RKO (cell line): ENCODE measurements around the gene ACTG1.
"Not testable (repeated sequence)": the region's sequence is repeated elsewhere in the genome, so short reads cannot be mapped to it uniquely, and the experiment has no call there.

Source experiments
- DNase-seq: peaks from one replicate; pipeline ENCODE4 v3.0.0-alpha.2; 2016; ENCODE audit warnings: low spot score

ACTG1 gene

DNA sequence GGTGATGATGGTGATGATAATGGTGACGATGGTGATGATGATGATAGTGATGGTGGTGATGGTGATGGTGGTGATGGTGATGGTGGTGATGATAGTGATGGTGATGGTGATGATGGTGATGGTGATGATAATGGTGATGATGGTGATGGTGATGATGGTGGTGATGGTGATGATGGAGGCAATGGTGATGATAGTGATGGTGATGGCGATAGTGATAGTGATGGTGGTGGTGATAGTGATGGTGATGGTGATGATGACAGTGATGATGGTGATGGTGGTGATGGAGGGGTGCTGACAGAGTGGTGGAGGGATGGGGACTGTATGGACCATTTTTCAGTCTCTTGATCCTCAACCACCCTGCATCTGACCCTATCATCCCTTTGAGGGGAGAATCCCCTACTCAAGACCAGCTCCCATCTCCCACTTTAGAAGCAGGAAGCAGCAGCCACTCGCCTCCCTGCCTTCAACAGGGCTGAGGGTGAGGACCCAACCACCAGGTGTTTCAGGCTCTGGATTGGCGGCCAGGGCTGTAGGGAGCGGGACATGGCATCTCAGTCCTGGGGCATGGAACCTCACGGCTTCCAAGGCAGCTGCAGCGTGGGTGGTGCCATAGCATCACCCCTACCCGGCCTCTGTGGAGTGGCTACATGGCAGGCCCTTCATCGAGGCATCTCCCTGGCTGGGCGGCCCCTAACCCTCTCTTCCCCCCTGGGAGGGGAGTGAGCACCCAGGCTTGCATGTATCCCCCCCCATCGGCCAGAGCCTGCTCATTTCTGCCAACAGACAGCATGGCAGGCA lies 20.1 kb upstream of the ACTG1 start:
- no peak for DNase-seq

DNA sequence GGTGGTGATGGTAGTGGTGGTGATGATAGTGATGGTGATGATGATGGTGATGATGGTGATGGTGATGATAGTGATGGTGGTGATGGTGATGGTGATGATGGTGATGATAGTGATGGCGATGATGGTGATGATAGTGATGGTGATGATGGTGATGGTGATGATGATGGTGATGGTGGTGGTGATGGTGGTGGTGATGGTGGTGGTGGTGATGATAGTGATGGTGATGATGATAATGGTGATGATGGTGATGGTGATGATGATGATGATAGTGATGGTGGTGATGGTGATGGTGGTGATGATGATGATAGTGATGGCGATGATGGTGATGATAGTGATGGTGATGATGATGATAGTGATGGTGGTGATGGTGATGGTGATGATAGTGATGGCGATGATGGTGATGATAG lies 19.4 kb upstream of the ACTG1 start:
- DNase-seq = not testable (repeated sequence)

GRCh38 chr17:81531013-81531412 lies 18.4 kb upstream of the ACTG1 start:
- DNase-seq = not testable (repeated sequence)

DNA sequence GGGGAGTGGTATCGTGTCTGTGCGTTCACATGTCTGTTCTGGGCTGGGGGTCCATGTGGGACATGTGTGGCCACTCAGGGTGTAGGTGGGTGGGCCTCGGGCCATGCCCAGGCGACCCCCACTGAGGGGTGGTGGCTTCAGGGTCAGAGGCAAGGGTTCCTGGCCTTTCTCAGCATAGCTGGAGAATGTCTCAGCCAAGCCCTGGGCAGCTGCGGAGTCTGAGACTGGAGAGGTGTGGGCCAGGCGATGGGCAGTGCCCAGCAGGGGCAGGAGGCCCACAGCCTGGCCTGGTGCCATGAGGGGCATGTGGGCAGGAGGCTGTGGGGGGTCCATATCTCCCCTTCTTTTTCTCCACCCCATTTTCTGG lies 16.8 kb upstream of the ACTG1 start:
- no peak for DNase-seq

DNA sequence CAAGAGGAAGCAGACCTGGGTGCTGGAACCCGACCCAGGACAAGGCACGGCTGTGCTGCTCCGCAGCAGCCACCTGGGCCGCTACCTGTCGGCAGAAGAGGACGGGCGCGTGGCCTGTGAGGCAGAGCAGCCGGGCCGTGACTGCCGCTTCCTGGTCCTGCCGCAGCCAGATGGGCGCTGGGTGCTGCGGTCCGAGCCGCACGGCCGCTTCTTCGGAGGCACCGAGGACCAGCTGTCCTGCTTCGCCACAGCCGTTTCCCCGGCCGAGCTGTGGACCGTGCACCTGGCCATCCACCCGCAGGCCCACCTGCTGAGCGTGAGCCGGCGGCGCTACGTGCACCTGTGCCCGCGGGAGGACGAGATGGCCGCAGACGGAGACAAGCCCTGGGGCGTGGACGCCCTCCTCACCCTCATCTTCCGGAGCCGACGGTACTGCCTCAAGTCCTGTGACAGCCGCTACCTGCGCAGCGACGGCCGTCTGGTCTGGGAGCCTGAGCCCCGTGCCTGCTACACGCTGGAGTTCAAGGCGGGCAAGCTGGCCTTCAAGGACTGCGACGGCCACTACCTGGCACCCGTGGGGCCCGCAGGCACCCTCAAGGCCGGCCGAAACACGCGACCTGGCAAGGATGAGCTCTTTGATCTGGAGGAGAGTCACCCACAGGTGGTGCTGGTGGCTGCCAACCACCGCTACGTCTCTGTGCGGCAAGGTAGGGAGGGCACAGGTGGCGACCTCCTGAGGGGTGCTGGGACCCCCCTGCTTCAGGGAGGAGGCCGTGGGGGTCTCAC lies 16.2 kb upstream of the ACTG1 start:
- no peak for DNase-seq

- DNase-seq = no peak
Observed at GRCh38 chr17:81528384-81528650, 15.7 kb upstream of the ACTG1 start.

- DNase-seq = no peak
Observed at GRCh38 chr17:81527591-81528383, 15.2 kb upstream of the ACTG1 start, which contains the start of gene FSCN2. Gene FSCN2, plus strand, starts transcription at chr17:81528377. Its CDS starts 155 bp downstream, at chr17:81528532.

DNA sequence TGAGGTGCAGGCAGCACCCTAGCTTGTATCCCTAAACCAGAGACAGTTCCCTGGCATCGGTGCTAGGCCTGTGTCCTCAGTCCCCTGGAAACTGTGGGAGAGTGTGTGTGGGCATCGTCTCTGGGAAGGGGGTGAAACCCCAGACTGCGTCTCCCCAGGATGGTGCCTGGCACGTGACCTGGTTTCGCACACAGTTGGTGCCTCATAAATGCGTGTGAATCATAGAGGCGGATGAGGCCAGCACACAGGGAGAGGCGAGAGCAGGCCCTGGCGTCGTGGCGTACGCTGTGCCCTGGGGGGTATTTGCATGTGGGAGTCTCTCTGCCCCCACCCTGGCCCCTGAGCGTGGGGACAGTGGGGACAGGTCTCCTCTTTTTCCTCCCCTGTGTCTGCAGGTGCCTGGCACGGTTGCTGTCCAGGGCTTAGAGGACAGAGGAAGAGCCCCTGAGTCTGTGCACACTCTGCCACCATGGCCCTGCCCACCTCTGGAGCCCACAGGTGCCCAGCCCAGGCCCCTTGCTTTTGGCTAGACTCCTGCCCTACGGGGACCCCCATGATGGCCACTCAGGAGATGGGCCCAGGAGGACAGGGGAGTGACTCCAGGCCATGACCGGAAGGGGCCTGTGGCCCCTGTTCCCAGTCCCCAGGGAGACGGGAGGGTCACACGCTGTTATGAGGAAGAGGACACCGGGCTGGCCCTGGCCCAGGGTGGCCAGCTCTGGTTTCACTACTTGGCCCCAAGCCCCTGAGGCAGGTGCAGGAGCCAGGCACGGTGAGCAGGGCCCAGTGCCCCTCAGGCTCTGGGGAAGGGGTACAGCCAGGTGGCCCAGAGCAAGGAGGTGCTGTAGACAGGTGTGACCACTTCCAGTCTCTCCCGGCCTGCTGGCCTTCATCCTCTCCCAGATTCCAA lies 14.3 kb upstream of the ACTG1 start:
- DNase-seq = no peak

DNA sequence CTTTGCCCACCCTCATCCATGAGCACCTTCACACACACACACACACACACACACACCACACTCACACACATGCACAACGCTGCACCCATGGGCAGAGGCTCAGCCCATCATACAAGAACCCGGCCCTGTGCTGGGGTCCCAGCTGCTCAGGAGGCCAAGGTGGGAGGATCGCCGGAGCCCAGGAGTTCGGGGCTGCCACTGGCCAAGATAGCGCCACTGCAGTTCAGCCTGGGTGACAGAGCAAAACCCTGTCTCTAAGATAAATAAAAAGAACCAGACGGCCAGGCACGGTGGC lies 12.2 kb upstream of the ACTG1 start:
- DNase-seq = no peak

DNA sequence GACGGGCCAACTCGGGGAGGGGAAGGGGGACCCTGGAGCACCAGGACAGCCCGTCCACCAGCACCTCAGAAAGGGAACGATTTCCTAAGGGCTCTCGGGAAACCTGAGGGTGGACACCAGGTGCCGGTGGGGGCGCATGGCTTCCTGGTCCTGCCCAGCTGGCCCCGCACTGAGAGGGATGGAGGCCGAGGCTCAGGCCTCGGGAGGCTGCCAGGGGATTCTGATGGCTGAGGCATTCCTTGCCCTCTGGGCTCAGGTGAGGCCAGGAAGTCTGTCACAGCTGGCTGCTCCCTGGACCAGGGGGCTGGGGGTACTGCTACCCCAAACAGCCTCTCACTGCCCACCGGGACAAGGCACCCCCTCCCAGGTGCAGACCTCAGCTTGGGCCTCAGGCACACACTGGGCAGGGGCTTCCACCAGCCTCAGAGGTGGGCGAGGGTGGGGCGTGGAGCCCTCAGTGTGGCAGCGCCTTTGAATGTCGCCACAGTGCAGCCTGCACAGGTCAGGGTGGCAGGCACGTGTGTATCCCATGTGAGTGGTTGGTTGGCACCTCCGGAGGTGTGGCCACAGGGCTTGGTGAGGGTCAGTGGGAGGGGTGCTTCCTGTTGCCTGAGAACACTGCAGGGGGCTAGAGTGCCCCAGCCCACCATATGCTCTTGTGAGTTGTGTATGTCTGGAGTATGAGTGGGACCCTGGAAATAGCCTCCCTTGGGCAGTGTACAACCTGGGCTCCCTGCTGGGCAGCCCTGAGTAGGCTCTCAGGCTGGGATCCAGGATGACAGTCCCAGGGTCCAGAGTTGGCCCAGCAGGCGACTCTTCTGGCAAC lies 11.7 kb upstream of the ACTG1 start:
- no peak for DNase-seq

DNA sequence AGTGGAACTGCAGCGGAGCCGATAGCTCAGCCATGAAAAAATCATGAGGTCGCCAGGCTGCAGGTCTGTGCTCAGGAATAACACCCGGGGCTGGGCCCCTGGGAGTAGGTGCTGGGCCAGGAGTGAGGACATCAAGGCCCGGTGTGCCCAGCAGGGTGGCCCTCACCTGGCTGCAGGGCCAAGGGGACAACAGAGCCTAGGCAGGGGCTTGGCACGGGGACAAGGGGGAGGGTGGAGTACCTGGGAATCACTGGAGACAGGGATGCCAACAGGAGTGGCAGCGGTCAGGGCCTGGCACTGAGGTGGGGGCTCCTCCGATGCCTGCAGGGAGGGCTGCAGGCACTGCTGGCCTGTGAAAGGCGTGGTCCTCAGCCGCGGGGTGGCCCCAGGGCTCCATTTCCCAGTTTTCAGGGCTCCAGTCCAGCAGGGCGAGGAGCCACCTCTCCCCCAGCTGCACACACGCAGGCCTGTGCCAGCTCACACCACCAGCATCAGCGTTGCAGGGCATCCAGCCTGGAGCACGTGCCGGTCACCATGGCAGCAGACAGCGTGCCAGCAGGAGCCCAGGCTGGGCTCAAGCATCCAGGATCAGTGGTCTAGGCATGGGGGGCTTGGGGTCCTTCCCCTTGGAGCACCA lies 10.9 kb upstream of the ACTG1 start:
- no peak for DNase-seq

- no peak for DNase-seq
Observed at GRCh38 chr17:81522491-81523401, 10.1 kb upstream of the ACTG1 start.

GRCh38 chr17:81520021-81520901 lies 7.7 kb upstream of the ACTG1 start:
- DNase-seq = no peak

DNA sequence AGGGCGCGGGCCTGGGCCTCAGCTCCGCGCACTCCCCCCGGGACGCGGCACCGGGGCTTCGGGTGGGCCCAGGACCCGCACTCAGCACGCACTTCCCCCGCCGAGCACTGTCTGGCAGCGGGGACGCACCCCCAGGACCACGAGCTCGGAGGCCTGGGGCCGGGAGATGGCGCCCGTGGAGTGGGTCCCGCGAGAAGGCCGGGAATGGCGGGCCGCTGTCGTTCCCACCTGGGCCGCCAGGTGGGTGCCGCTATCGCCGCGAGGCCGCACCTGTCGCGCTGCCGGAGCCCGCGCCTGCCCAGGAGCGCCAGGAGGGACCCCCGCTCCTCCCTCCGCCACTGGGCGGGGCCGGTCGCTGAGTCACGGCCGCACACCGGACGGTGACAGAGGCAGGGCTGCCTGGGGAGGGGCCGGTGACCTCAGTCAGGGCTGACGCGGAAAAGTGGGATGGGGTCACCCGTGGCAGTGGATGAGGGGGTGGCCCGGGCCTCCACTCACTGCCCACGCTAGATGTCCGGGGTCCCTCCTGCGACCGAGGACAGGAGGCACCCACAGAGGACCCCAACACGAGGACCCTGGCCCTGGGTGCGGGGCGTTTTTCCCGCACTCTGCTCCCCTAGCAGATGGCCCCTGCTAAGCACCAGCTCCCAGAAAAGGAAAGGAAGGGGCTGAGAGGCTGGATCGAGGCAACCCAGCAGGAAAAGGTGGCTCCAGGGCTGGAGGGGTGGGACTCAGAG lies 6.9 kb upstream of the ACTG1 start:
- DNase-seq = peak; percentile 45

DNA sequence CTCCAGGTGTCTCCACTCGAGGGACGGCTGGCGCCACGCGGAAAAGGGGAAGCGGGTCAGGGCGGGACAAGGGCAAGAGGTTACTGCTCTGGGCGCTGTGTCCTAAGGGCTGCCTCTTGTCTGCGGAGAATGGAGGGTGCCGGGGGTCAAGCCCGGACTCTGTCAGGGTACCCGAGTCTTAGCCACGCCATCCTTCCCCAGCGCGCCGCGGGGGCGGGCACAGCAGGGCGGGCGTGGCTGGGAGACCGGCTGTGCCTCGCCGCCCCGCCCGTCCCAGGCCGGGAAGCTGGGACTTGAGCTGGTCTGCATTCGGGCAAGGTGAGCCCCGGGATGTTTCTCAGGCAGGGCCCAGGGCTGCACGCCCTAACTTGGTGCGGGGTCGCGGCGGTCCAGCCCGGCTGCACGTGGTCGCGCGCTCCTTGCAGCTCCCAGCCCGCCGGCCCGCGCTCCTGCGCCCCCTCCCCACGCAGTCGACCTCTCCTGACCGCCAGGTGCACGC lies 6.2 kb upstream of the ACTG1 start:
- DNase-seq = peak; percentile 66

DNA sequence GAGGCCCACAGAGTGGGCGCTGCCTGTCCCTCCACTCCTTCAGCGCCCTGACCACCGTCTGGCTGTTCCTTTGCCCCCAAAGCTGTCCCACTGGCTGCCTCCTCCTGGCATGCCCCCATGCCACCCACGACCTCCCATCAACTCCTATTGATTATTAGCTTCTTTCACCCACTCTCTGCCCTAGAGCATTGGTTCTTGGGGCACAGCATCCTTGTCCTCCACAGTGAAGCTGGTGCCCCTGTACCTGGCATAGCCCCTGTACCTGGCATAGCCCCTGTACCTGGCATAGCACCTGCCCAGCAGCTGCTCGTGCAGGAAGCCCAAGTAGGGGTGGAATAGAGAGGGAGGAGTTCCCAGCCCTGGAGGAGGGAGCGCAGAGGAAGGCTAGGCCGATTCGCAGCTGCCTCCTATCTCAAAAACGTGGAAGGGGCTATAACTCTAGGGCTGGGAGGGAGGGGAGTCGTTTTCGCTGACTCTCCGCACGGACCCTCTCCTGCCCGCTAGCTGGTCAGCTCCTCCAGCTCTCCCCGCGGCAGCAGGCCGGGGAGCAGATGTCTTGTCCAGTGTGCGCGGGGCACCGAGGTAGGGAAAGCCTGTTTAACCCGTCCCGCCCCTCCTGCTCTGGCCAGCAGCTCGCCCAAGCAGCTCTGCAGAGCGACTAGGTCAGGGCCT lies 5.7 kb upstream of the ACTG1 start:
- no peak for DNase-seq
